GM18511 (cell line): ENCODE data around the gene ATXN1.

Source experiments
- ATAC-seq: cut with Tn5 transposase; IDR thresholded peaks from one replicate; pipeline ENCODE4 v1.9.1; 2021; ENCODE audit warnings: mild to moderate bottlenecking, moderate library complexity; ENCODE audit not compliant: unreplicated experiment

ATXN1 gene

DNA sequence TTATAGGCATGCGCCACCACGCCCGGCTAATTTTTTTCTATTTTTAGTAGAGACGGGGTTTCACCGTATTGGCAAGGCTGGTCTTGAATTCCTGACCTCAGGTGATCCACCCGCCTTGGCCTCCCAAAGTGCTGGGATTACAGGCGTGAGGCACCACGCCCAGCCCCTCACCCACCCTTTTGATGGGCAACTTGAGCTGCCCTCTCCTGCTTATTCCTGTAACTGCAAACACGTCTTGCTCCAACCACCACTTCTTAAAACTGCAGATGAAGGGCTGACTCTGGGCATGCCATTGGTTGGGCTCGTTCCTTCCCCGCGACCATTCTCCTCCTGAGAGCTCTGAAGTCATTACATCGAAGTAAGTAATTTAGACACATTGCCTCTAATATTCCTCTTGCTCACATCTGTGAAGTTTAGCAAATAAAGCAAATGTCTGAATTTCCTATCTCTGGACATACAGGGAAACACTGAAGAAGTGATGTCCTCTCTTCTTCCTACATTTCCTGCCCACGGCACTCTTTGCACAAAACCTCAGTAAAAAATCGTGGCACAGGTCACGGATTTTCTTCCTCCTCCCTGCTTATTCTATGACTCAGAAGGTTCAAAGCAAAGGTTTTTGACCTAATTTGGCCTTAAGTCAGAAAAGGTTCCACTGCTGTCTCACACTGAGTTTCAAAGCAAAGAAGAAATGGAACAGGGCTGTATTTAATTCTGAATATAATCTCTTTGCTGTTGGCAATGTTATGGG is 405.4 kb downstream of the ATXN1 start:
- ATAC-seq: no peak

- ATAC-seq: no peak
Measured at GRCh38 chr6:16355238-16355637, 406.0 kb downstream of the ATXN1 start.

GRCh38 chr6:16354692-16355091 is 406.6 kb downstream of the ATXN1 start:
- ATAC-seq: no peak

- ATAC-seq: no peak
Measured at GRCh38 chr6:16352821-16353438, 408.3 kb downstream of the ATXN1 start.

- no peak for ATAC-seq
Measured at GRCh38 chr6:16352258-16352635, 409.0 kb downstream of the ATXN1 start.

DNA sequence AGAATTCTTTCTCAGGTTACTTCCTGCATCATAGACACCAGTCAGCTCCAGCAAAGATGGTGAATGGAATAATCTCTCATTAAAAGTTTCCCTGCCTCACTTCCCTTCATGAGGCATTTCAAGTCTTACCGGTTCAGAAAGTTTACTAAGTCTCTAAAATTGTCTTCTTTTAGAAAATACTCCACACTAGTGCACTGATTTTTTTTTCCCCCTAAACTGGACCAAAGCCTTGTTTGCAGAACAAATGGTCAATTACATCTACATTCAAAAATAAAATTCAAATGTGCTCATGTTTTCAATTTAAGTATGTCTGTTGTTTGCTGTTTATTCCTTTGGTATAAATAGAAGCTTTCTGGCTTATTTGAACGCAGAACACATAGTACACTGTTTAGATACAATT is 411.7 kb downstream of the ATXN1 start:
- no peak for ATAC-seq

DNA sequence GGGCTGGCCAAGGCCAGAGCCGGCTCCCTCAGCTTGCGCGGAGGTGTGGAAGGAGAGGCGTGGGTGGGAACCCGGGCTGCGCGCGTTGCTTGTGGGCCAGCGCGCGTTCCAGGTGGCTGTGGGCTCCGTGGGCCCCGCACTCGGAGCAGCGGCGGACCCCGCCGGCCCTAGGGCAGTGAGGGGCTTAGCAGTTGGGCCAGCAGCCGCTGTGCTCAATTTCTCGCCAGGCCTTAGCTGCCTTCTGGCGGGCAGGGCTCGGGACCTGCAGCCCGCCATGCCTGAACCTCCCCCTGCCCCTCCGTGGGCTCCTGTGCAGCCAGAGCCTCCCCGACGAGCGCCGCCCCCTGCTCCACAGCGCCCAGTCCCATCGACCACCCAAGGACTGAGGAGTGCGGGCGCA is 414.4 kb downstream of the ATXN1 start:
- ATAC-seq: no peak

DNA sequence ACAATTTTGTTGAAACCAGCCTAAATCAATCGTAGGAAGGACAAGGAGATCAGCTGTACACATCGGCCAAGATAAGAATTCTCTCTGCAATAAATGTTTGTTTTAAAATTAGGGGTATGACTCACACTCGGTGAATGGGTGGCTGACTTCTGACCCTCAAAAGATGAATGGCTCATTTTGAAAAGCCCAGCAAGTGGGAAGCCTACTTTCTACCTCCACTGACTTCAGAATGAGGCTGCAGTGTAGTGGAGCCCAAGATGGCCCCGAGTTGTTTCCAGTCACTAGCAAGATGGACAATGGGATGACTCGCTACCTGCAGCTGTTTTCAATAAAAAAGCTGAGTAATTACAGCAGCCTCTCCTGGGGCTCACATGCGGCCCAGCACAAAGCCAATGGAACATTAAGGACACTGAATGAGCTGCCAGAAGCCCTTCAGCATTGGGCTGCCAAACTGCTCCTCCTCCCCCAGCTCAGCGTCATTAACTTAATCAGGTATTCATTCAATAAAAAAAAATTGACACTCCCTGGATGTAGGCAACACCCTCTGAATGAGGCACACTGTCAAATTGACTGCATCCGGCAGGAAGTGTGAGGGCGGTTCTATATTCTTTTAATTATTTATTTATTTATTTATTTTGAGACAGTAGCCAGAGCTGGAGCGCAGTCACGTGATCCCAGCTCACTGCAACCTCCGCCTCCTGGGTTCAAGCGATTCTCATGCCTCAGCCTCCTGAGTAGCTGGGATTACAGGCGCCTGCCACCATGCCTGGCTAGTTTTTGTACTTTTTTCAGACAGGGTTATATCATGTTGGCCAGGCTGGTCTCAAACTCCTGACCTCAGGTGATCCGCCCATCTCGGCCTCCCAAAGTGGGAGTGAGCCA is 415.6 kb downstream of the ATXN1 start:
- no peak for ATAC-seq

- no peak for ATAC-seq
Measured at GRCh38 chr6:16344756-16345155, 416.5 kb downstream of the ATXN1 start.

DNA sequence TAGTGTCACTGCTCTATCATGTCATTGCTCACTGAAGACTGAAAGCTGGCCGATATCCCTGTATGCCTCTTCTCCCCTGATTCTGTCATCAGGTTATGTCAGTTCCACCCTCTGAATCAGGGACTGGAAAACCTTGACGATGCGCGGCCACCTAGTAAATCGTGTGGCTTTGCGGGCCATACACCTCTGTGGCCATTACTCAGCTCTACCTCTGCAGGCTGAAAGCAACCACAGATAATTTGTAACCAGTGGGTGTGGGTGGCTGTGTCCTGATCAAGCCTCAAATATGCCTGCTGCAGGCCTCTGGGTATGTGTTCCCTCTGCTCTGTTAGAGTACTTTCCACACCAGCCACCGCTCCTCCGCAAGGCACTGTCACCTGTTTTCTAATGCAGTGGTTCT is 417.7 kb downstream of the ATXN1 start:
- no peak for ATAC-seq

GRCh38 chr6:16339265-16339587 is 422.0 kb downstream of the ATXN1 start:
- no peak for ATAC-seq

DNA sequence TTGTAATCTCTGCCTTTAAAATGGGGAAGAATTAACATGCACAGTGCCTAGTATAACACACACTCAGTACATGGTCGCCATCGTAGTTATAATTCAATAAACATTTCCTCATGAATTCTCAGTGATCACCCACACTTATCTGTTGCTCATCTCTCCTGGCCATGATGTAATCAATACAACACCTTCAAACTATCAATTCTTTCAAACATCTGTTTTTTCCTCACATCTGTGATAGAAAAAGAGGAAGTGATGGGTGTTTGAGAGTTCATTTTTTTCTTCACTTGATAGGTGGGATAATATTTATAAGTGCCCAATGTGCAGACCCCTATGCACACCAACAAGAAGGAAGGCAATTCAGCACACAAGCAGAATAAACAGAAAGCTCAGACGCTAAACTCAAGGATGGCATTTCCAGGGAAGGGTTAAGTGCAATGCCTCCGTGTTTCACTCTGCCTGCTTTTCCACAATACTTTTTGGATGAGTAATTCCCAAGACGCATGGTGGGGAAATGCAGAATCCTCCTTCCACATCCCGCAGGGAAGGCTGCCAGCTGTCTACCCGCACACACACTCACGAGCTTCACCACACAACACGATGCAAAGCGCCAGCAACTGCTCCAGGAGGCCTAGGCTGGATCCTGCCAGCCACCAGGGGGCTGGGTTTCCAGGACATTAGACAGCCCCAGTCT is 422.5 kb downstream of the ATXN1 start:
- no peak for ATAC-seq

- ATAC-seq: no peak
Measured at GRCh38 chr6:16337295-16337975, 423.8 kb downstream of the ATXN1 start.

DNA sequence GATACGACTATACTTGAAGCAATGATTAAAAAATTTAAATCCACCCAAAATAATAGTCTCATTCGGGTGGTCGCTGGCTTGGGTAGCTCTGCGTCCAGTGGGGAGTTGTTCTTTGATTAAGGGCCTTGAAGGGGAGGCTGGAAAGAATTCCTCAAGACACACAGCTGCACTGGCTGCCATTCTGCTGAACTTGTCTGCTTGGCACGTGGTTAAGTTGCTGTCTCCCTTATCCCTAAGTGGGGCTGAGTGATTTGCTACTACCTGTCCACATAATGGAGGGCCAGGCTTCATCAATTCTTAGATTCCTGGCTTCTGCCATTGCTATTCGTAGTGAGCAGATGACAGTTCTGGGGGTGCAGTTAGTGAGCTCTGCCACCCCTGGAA is 424.4 kb downstream of the ATXN1 start:
- no peak for ATAC-seq

GRCh38 chr6:16336056-16336818 is 425.0 kb downstream of the ATXN1 start:
- no peak for ATAC-seq

DNA sequence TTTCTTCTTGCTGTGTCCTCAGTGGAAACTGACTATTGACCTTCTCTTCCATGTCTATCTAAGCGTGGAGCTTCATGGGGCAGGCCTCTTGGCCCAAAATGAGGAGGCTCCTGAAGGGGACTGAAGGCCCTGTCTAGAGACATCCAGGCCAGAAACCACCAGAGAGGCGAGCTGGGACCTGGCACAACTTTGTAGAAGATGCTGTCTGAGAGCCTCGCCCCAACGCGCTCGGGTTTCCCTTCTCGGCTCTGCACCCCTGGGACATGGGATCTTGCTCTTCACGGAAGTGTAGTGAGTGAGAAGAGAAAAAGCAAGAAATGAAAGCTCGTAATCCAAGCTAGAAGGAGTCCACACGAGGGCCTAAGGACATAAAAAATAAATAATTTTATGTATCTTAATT is 426.1 kb downstream of the ATXN1 start:
- ATAC-seq: no peak

- ATAC-seq: no peak
Measured at GRCh38 chr6:16334671-16335070, 426.6 kb downstream of the ATXN1 start.

- ATAC-seq: no peak
Measured at GRCh38 chr6:16333580-16333979, 427.7 kb downstream of the ATXN1 start.

- ATAC-seq: peak; percentile 92
Measured at GRCh38 chr6:16332175-16332542, 429.1 kb downstream of the ATXN1 start.
